NOMO-1 treated with dmso at 0.1 percent for 144 hours (cell line): ENCODE data around the gene CCDC88C.

ENCODE experiments used
- DNase-seq: peaks from one replicate; lab custom pipeline; 2025; ENCODE audit not compliant: unreplicated experiment; lab: John Stamatoyannopoulos, UW

Gene CCDC88C

GRCh38 chr14:91365552-91365951 lies 52.1 kb downstream of the CCDC88C start:
- DNase-seq, result no peak

- no peak for DNase-seq
These were observed 52.9 kb downstream of the CCDC88C start for GRCh38 chr14:91364524-91365270.

- DNase-seq, result peak; percentile 92
These were observed 53.7 kb downstream of the CCDC88C start for GRCh38 chr14:91363776-91364523.

GRCh38 chr14:91361233-91361811 lies 56.3 kb downstream of the CCDC88C start:
- peak; percentile 90 for DNase-seq

- DNase-seq, result no peak
These were observed 57.0 kb downstream of the CCDC88C start for GRCh38 chr14:91360490-91361232.

- no peak for DNase-seq
These were observed 58.9 kb downstream of the CCDC88C start for GRCh38 chr14:91358654-91359220.

GRCh38 chr14:91358025-91358319 lies 59.6 kb downstream of the CCDC88C start:
- DNase-seq, result no peak

GRCh38 chr14:91357272-91358024 lies 60.2 kb downstream of the CCDC88C start:
- DNase-seq, result no peak

GRCh38 chr14:91356181-91356763 lies 61.3 kb downstream of the CCDC88C start:
- DNase-seq, result no peak

- no peak for DNase-seq
These were observed 62.5 kb downstream of the CCDC88C start for GRCh38 chr14:91354979-91355685.

GRCh38 chr14:91354221-91354916 lies 63.3 kb downstream of the CCDC88C start:
- no peak for DNase-seq

GRCh38 chr14:91352728-91353692 lies 64.6 kb downstream of the CCDC88C start:
- no peak for DNase-seq

GRCh38 chr14:91352053-91352452 lies 65.6 kb downstream of the CCDC88C start:
- DNase-seq, result no peak

GRCh38 chr14:91351512-91351862 lies 66.1 kb downstream of the CCDC88C start:
- DNase-seq, result no peak

GRCh38 chr14:91350813-91351511 lies 66.7 kb downstream of the CCDC88C start:
- no peak for DNase-seq

GRCh38 chr14:91350483-91350812 lies 67.2 kb downstream of the CCDC88C start:
- DNase-seq, result no peak

- no peak for DNase-seq
These were observed 68.0 kb downstream of the CCDC88C start for GRCh38 chr14:91349481-91350074.
